ENCODE results near the gene KCNA5. TPM values are rescaled to one million over a fixed set of nuclear protein-coding genes. Genes with fewer than 3 reads are reported as not detected.
A peak's percentile ranks its signal among the peaks of the same experiment; 100 is the strongest.

The KCNA5 gene
- total RNA-seq, 1 donor from 2014 or later, result 0.13 TPM

- DNase-seq (ENCODE audit: low spot score), result no peak
These were observed 19.5 kb downstream of the KCNA5 start for GRCh38 chr12:5063149-5063548.

DNA sequence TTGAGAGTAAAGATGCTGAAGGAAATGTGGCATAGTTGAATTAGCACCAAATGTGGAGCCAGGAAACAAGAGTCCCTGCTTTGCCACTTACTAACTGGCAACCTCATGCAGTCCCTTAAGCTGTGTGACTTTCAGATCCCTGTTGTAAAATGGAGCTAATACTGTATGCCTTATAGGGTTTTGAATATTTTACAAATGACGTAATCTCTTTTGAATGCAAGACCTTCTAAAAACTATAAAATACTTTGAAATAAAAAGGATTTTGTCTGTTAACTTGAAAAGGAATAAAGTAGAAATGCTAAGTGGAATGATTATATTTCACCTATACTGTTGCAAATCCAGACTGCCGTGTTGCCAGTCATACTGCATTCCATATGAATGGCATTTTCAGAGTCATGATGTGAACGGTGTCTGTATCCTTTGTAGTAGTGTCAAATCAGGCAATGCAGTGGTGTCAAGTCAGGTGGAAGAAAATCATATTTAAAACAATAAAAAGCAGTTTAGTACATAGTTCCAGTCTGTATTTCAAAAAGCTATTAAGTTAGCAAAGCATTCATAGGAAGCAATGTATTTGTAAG lies 21.3 kb downstream of the KCNA5 start:
- DNase-seq (ENCODE audit: low spot score), result no peak

DNA sequence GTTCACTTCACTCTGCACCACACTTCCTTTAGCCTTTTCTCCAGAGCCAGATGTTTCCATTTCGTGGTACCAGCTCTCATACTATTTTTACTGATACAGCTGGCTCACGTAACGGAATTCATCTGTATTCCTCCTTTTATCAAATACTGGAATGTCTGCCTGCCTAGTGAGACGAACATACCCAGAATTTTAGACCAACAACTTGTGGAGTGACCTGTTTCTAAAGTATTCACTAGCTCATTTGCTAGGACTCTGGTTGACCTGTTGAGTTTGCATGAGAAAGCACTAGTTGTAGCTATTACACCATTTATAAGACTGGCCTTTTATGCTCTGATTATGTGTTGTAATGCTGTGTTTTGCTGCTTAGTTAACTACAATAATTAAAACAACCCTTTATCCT lies 22.6 kb downstream of the KCNA5 start:
- DNase-seq (ENCODE audit: low spot score), result no peak

GRCh38 chr12:5068126-5068525 lies 24.4 kb downstream of the KCNA5 start:
- no peak for DNase-seq (ENCODE audit: low spot score)

DNA sequence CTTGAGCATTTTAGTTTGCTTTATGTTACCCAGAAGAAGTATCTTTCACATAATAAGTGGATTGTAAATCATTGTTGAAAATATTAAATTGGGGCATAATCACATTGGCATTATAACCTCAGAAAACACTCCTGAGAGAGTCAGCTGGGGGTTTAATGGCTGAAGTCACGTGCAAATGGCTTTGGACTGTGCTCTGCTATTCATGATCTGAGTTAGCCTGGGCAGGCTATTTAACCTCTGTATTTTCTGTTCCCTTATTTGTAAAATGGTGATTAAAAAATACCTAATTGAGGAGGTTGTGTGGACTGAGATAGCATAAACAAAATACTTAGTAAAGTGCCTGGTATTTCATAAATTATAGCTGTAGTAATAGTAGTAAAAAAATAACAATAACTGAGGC lies 24.9 kb downstream of the KCNA5 start:
- no peak for DNase-seq (ENCODE audit: low spot score)

GRCh38 chr12:5070090-5070489 lies 26.4 kb downstream of the KCNA5 start:
- no peak for DNase-seq (ENCODE audit: low spot score)

GRCh38 chr12:5071496-5071895 lies 27.8 kb downstream of the KCNA5 start:
- DNase-seq (ENCODE audit: low spot score), result no peak

GRCh38 chr12:5072311-5072710 lies 28.6 kb downstream of the KCNA5 start:
- DNase-seq (ENCODE audit: low spot score), result no peak

GRCh38 chr12:5073054-5073453 lies 29.4 kb downstream of the KCNA5 start:
- DNase-seq (ENCODE audit: low spot score), result no peak

- no peak for DNase-seq (ENCODE audit: low spot score)
These were observed 30.2 kb downstream of the KCNA5 start for GRCh38 chr12:5073853-5074252.

GRCh38 chr12:5076761-5077160 lies 33.1 kb downstream of the KCNA5 start:
- DNase-seq (ENCODE audit: low spot score), result no peak

GRCh38 chr12:5078423-5078822 lies 34.7 kb downstream of the KCNA5 start:
- no peak for DNase-seq (ENCODE audit: low spot score)

DNA sequence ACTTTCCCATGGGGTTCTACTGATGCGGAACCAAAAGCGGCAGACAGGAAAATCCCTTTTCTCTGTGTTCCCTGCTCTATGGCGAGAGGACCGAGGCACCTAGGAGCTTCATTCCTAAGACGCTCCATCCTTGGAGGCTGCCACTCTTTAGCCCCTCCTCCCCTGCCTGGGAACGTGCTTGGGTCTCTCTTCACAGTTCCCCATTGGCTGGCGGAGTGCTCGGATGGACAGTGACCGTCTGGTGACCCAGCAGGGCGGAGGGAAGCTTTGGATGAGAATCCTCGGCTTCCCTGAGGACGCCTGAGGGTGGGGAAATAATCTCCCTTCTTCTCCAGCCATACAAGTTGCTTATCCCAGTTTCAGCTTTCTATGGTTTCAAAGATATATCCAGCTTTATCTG lies 37.3 kb downstream of the KCNA5 start:
- no peak for DNase-seq (ENCODE audit: low spot score)

DNA sequence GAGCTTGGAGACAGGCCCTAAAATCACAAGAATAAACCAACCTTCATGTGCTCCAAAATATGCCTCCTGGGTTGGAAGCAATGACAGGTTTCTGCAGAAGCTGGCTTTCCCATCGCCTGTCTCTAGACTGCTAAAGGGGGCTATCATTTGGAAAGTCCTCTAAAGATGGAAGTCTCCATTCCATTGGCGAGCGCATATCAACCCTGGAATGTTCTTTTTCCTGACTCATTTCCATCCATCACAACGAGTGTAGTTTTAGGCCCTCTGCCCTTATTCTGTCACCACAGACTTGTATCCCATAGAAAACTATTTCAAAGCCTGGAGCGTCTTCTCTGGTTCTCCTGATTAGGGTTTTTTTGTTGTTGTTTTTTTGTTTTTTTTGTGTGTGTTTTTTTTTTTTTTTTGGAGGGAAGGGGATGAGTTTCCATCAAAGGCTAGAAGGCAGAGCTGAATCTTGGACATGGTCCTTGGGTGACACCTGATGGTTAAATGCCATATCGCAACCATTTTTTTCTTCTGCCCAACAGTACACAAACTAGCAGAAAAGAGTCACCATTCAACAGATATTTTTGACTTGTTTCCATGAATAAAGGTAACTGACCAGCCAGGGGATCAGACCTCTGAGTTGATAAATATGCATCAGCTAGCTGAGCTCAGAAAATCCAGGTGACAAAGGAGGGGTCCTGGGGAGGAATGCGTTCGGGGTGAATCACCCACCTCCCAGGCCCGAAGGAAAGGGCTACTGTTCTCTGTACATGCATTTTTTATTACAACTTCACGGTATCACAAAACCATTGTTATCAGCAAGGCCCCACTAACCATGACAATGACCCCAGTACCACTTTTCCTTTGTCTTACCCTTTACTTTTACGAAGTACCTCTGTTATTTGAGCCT lies 40.5 kb downstream of the KCNA5 start:
- no peak for DNase-seq (ENCODE audit: low spot score)

DNA sequence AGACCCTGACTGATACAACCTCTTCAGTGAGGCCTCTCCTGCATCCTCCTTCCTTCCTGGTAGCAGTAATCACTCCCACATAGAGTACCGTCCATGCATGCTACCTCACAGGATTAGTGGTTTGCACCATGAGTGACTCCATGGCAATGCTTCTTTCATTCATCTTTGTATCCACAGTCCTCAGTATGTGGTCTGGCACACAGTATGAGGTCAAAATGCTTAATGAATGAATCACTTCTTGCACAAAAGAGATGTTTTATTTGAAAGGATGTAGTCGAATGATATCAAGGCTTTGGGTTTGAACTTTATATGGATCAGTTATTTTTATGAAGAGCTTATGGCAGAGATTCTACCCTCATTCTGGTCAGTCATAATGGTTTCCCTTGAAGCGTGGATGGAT lies 42.2 kb downstream of the KCNA5 start:
- no peak for DNase-seq (ENCODE audit: low spot score)

DNA sequence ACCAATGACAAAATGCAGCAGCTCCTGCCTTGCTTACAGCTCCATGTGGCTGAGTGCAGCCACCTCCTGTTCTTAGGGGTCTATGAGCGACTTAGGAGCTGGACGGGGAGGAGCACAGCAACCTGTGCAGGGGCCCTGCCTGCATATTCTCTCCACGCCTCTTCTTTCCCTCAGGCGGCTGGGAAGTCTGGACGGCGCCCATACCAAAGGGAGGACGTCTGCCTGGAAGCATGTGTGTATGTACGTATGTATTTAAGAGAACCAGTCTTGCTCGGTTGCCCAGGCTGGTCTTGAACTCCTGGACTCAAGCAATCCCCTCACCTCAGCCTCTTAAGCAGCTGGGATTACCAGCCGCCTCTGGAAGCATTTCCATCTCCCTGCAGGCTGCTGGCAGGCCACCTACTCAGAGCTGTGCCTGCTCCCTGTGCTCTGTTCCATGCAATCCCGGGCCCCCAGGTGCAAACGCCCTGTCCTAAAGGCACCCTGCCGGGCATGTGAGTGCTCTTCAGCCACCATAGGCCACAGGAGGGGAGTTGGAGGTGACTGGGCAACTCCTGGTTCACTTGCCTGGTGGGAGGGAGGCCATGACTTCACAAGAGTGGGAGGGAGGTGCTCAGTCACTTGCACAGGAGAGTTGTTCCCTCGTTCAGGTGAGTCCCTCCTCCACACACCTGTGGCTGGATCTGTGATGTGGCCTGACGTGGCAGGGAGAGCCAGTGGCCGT lies 44.3 kb downstream of the KCNA5 start:
- DNase-seq (ENCODE audit: low spot score), result no peak

DNA sequence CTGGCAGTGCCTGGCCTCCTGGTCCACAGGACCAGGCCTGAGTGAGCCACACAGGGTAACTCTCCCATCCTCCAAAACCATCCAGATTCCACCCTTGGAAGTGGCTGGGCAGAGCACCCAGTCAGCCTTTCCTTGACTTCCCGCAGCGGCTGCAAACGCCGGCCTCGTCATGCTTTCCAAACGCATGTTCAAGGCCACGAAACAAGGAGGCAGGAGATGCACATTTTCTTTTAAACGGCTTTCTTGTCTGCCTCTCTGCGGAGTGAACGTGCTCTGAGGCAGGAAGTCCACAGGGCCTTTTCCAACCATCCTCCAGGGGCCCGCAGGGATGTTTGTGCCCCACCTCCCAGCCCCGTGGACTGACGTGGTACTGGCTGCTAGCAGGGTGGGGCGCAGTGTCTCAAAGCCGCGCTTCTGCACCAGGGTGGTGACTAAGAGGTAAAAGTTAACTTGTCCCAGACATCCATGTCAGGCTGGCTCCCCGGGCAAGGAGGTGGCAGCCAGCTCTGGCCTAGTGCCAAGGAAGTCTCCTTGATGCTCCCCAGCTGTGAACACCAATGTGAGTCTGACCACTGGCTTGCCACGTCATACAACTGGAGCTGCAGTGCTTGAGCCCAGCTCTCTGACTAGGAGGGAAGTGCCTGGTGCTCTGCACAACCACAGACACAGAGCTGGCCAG lies 45.0 kb downstream of the KCNA5 start:
- peak; percentile 68 for DNase-seq (ENCODE audit: low spot score)

DNA sequence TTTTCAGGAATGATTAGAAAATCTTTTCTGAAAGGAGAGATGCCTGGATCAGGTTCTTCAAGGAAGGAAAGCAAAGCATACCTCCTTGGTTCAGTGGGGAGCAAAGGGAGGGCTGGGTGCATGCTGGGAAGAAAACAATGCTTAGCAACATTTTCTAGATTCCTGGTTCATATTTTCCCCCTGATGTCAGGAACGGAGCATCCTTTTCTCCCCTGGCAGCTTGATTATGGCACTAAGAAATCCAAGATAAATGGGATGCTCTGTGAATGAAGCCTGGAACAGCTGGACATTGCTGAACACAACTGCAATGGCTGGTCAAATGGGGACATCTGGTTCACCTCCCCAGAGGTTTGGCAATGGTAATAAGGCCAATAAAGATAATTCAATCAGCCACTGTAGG lies 50.9 kb downstream of the KCNA5 start:
- DNase-seq (ENCODE audit: low spot score), result no peak

GRCh38 chr12:5094986-5095385 lies 51.3 kb downstream of the KCNA5 start:
- no peak for DNase-seq (ENCODE audit: low spot score)
